Measurements from ENCODE around the gene NMU.
"Not testable (repeated sequence)": the region's sequence is repeated elsewhere in the genome, so short reads cannot be mapped to it uniquely, and the experiment has no call there.

Gene NMU

DNA sequence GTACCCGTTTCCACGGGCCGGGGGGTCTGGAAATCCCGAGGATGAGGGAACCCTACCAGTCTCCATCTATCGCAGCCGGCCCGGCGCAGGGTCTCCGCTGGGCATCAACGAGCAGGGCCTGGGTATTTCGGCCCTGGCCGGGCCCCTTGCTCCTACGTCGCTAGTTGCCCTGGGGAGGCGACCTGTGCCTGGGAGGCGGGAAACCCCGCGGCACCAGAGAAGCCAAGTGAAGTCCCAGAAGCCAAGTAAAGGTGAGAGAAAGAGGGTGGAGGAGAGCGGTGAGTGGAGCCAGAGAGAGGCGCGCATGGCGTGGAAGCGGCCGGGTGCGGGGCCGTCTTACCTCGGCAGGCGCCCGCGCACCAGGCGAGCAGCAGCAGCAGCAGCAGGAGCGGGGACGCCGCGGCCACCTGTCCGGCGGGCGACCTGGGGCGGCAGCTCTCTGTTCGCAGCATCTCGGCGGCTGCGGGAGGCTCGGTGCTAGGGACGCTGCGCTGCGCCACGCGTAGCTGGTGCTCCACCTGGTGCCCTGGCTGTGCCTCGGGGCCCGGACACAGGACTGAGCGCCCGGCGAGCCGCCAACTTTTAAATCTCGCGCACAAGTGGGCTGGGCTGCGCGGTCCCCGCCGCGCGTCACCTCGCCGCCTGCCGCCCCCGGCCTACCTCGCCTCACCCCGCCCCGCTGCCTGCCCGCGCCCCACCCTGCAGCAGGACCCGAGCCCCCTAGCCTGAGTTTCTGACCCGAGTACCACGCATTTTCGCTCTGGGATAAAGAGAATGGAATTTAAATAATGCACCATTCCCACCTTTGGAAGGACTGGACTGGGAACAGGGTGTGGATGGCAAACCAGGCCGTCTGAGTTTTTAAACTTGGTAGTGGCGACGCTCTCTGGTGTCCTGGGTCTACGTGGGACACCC, at the start of gene NMU:
Gene NMU (minus strand): TSS at position 558 of the 915 bp plus-strand sequence. CDS start 106 bp downstream, at position 452.
- DNase-seq: peak; percentile 72
- H3K4me1 Mint-ChIP-seq: peaks cover 46% of the 10 kb centered on the region
- peaks cover 11% of the 10 kb centered on the region for H3K9me3 Mint-ChIP-seq
- TF ChIP-seq, protein P1, sequence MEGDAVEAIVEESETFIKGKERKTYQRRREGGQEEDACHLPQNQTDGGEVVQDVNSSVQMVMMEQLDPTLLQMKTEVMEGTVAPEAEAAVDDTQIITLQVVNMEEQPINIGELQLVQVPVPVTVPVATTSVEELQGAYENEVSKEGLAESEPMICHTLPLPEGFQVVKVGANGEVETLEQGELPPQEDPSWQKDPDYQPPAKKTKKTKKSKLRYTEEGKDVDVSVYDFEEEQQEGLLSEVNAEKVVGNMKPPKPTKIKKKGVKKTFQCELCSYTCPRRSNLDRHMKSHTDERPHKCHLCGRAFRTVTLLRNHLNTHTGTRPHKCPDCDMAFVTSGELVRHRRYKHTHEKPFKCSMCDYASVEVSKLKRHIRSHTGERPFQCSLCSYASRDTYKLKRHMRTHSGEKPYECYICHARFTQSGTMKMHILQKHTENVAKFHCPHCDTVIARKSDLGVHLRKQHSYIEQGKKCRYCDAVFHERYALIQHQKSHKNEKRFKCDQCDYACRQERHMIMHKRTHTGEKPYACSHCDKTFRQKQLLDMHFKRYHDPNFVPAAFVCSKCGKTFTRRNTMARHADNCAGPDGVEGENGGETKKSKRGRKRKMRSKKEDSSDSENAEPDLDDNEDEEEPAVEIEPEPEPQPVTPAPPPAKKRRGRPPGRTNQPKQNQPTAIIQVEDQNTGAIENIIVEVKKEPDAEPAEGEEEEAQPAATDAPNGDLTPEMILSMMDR (IDR thresholded peaks at IDR 0.05): no peak
- H3K36me3 Mint-ChIP-seq (ENCODE audit: low read depth): peaks cover 15% of the 10 kb centered on the region
- H3K4me3 Mint-ChIP-seq: peak within 1 kb of the TSS; percentile 89
- peaks cover 32% of the 10 kb centered on the region for H3K27me3 Mint-ChIP-seq (ENCODE audit: low read depth, poor library complexity)
- H3K27ac Mint-ChIP-seq: no peak within 1 kb of the TSS

DNA sequence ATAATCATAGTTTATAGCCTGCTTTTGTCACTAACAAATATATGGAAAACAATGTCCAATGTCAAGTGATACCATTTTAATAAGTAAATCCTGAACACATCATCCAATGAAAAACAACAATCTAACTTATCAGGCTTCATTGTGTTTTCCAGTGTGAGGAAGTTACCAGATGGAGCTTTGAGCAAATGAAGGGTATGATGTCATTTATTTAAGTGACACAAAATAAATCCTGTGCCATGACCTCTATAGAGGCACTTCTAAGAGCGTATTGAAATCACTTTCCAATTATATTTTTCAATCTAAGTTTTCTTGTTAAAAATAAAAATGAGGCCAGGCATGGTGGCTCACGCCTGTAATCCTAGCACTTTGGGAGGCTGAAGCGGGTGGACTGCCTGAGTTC, 48.2 kb upstream of the NMU start:
- no peak for DNase-seq
- H3K9me3 Mint-ChIP-seq: peaks cover 14% of the 10 kb centered on the region
- TF ChIP-seq, protein P1 (IDR thresholded peaks at IDR 0.05): no peak
- no peaks in the 10 kb centered on the region for H3K27me3 Mint-ChIP-seq (ENCODE audit: low read depth, poor library complexity)
- H3K36me3 Mint-ChIP-seq (ENCODE audit: low read depth): peaks cover 4% of the 10 kb centered on the region
- H3K4me1 Mint-ChIP-seq: no peaks in the 10 kb centered on the region
- no peak overlapping the region for H3K4me3 Mint-ChIP-seq
- no peak overlapping the region for H3K27ac Mint-ChIP-seq

GRCh38 chr4:55682797-55683196, 46.7 kb upstream of the NMU start:
- not testable (repeated sequence) for DNase-seq; H3K27ac Mint-ChIP-seq; H3K4me1 Mint-ChIP-seq; H3K27me3 Mint-ChIP-seq (ENCODE audit: low read depth, poor library complexity); H3K4me3 Mint-ChIP-seq
- Mint-ChIP-seq H3K9me3 (peaks cover 26% of the 10 kb centered on the region), H3K36me3 (ENCODE audit: low read depth) (peaks cover 14% of the 10 kb centered on the region)

GRCh38 chr4:55682295-55682694, 46.2 kb upstream of the NMU start:
- Mint-ChIP-seq H3K4me1 (no peaks in the 10 kb centered on the region), H3K9me3 (peaks cover 31% of the 10 kb centered on the region), H3K4me3 (no peak overlapping the region), H3K27me3 (ENCODE audit: low read depth, poor library complexity) (no peaks in the 10 kb centered on the region), H3K27ac (no peak overlapping the region), H3K36me3 (ENCODE audit: low read depth) (peaks cover 17% of the 10 kb centered on the region)
- no peak for DNase-seq
- TF ChIP-seq, protein P1 (IDR thresholded peaks at IDR 0.05): no peak

DNA sequence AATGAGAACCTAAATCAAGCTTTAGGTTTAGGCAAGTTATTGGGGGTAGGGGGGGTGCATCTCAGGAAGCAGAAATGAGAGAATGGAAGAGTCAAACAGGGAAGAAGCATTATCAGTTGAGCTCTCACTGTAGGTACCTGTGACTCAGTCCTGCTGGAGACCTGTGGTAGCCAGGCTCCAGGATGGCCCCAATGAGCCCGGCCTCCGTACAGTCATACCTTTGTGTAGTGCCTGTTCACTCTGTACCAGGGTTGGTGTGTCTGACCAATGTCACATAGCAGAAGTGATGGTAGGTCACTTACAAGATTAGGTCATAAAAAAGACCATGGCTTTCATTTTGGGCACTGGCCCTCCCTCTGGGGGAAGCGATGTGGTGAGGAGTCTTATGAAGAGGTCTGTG, 45.3 kb upstream of the NMU start:
- no peak overlapping the region for H3K4me3 Mint-ChIP-seq
- no peaks in the 10 kb centered on the region for H3K4me1 Mint-ChIP-seq
- TF ChIP-seq, protein P1 (IDR thresholded peaks at IDR 0.05): no peak
- no peaks in the 10 kb centered on the region for H3K27me3 Mint-ChIP-seq (ENCODE audit: low read depth, poor library complexity)
- DNase-seq: no peak
- H3K27ac Mint-ChIP-seq: no peak overlapping the region
- H3K36me3 Mint-ChIP-seq (ENCODE audit: low read depth): peaks cover 22% of the 10 kb centered on the region
- H3K9me3 Mint-ChIP-seq: peaks cover 39% of the 10 kb centered on the region

DNA sequence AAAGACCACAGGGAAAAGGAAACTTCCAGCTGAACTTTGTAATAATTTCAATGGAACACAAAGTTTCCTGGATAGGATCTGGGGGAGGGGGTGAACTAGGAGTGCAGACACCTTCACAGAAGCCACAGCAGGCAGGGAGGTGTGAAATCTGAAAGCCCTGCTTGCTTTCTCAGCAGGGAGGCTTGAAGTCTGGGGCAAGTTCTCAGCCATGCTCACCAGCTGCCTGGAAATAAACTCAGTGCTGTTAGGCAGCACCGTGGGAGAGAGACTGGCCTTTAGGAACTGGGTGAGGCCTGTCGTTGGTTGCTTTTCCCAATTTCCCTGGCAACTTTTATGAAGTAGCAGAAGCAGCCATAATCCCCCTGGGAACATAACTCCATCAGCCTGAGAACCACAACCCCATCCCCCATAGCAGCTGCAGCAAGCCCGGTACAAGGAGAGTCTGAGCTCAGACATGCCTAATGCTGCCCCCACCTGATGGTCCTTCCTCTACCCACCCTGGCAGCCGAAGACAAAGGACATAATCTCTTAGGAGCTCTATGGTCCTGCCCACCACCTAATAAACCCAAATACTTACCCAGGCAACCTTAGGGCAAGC, 39.2 kb upstream of the NMU start:
- Mint-ChIP-seq H3K4me1 (peaks cover 15% of the 10 kb centered on the region), H3K4me3 (no peak overlapping the region), H3K9me3 (peaks cover 62% of the 10 kb centered on the region), H3K27me3 (ENCODE audit: low read depth, poor library complexity) (peaks cover 3% of the 10 kb centered on the region), H3K36me3 (ENCODE audit: low read depth) (peaks cover 32% of the 10 kb centered on the region), H3K27ac (peak overlapping the region; percentile 73)
- TF ChIP-seq, protein P1 (IDR thresholded peaks at IDR 0.05): no peak
- no peak for DNase-seq
